Smooth muscle cell (in vitro differentiated cells): ENCODE measurements around the gene GTF3C6. TPM values are rescaled to one million over a fixed set of nuclear protein-coding genes. Genes with fewer than 3 reads are reported as not detected.
"Not testable (repeated sequence)": the region's sequence is repeated elsewhere in the genome, so short reads cannot be mapped to it uniquely, and the experiment has no call there.

Experiments
- DNase-seq: peaks from one replicate; lab custom pipeline; 2025; ENCODE audit not compliant: unreplicated experiment; lab: John Stamatoyannopoulos, UW
- H2AFZ ChIP-seq: fragments of 200-600 bp; sonication (generic); 2 replicates; pipeline ENCODE4 v1.6.0; 2016; ENCODE audit warnings: antibody characterized with exemption, low read depth, mild to moderate bottlenecking
- H3F3A ChIP-seq: fragments of 200-600 bp; sonication (generic); 2 replicates; pipeline ENCODE4 v1.6.0; 2017; ENCODE audit warnings: antibody characterized with exemption, low read depth
- H3K27ac ChIP-seq: fragments of 200-600 bp; sonication (generic); 2 replicates; pipeline ENCODE4 v1.5.1; 2016; ENCODE audit warnings: low read depth, mild to moderate bottlenecking
- H3K27me3 ChIP-seq: fragments of 200-600 bp; sonication (generic); 2 replicates; pipeline ENCODE4 v1.6.1; 2016; ENCODE audit warnings: low read depth, mild to moderate bottlenecking
- H3K36me3 ChIP-seq: fragments of 200-600 bp; sonication (generic); 2 replicates; pipeline ENCODE4 v1.5.1; 2016; ENCODE audit warnings: low read depth
- H3K4me1 ChIP-seq: fragments of 200-600 bp; sonication (generic); 2 replicates; pipeline ENCODE4 v1.5.1; 2016; ENCODE audit warnings: low read depth
- H3K4me2 ChIP-seq: fragments of 200-600 bp; sonication (generic); 2 replicates; pipeline ENCODE4 v1.6.0; 2016; ENCODE audit warnings: mild to moderate bottlenecking
- H3K4me3 ChIP-seq: fragments of 200-600 bp; sonication (generic); 2 replicates; pipeline ENCODE4 v1.5.1; 2016; ENCODE audit warnings: mild to moderate bottlenecking
- H3K79me2 ChIP-seq: fragments of 200-600 bp; sonication (generic); 2 replicates; pipeline ENCODE4 v1.6.0; 2016; ENCODE audit warnings: low read depth, mild to moderate bottlenecking
- H3K9ac ChIP-seq: fragments of 200-600 bp; sonication (generic); 2 replicates; pipeline ENCODE4 v1.6.0; 2016; ENCODE audit warnings: low read depth
- H3K9me3 ChIP-seq: fragments of 200-600 bp; sonication (generic); replicated peaks from 2 replicates; pipeline ENCODE4 v1.5.1; 2016; ENCODE audit warnings: low read depth
- H4K20me1 ChIP-seq: fragments of 200-600 bp; sonication (generic); 2 replicates; pipeline ENCODE4 v1.6.0; 2016; ENCODE audit warnings: low read depth
- CTCF ChIP-seq: fragments of 200-600 bp; sonication (generic); IDR thresholded peaks from 2 replicates; pipeline ENCODE4 v1.5.1; 2017; ENCODE audit warnings: borderline replicate concordance, mild to moderate bottlenecking, antibody characterized with exemption; ENCODE audit not compliant: insufficient read depth, poor library complexity, severe bottlenecking
- WGBS: methylation state at CpG from one replicate; pipeline ENCODE4 v1.1.7; 2016; ENCODE audit warnings: low lambda C conversion rate; 5-methylcytosine and 5-hydroxymethylcytosine counted together
- polyA plus RNA-seq: library from polyadenylated mRNA; unstranded; fragments of >200 nt; fragmentation: Nextera tagmentation; extraction: Ambion mirVana; gene quantifications from 2 replicates; pipeline ENCODE4 v1.2.1, GENCODE V29; 2016
- total RNA-seq: library from RNA; depleted of rRNA; stranded (reverse); fragments of >200 nt; gene quantifications from 2 replicates; pipeline ENCODE4 v1.2.3, GENCODE V29; 2014

Gene GTF3C6
- total and polyA plus RNA-seq, 2 experiments from 2014 or later = 88.5 to 90.2 TPM

- Histone ChIP-seq H2AFZ (no peak overlapping the region), H3K27ac (no peak overlapping the region), H3K79me2 (no peaks in the 10 kb centered on the region), H3K27me3 (no peaks in the 10 kb centered on the region), H3K4me3 (no peak overlapping the region), H4K20me1 (no peaks in the 10 kb centered on the region), H3K4me2 (no peak overlapping the region), H3K9ac (no peak overlapping the region), H3K36me3 (peaks cover 5% of the 10 kb centered on the region), H3K9me3 (no peaks in the 10 kb centered on the region), H3F3A (no peaks in the 10 kb centered on the region), H3K4me1 (no peaks in the 10 kb centered on the region)
- no peak for TF ChIP-seq CTCF
- no peak for DNase-seq
- 94% methylated on average over 2 of the region's 2 CpGs for WGBS
Observed at GRCh38 chr6:111012143-111012452, 53.6 kb downstream of the GTF3C6 start.

GRCh38 chr6:111012520-111012919 lies 54.0 kb downstream of the GTF3C6 start:
- H3K36me3 ChIP-seq, H3K4me2 ChIP-seq, H3F3A ChIP-seq, H3K79me2 ChIP-seq, H3K27ac ChIP-seq, H3K4me3 ChIP-seq, H3K9ac ChIP-seq, H2AFZ ChIP-seq, H4K20me1 ChIP-seq, H3K27me3 ChIP-seq, DNase-seq, H3K9me3 ChIP-seq, H3K4me1 ChIP-seq: not testable (repeated sequence)
- WGBS = 98% methylated on average over 4 of the region's 4 CpGs

DNA sequence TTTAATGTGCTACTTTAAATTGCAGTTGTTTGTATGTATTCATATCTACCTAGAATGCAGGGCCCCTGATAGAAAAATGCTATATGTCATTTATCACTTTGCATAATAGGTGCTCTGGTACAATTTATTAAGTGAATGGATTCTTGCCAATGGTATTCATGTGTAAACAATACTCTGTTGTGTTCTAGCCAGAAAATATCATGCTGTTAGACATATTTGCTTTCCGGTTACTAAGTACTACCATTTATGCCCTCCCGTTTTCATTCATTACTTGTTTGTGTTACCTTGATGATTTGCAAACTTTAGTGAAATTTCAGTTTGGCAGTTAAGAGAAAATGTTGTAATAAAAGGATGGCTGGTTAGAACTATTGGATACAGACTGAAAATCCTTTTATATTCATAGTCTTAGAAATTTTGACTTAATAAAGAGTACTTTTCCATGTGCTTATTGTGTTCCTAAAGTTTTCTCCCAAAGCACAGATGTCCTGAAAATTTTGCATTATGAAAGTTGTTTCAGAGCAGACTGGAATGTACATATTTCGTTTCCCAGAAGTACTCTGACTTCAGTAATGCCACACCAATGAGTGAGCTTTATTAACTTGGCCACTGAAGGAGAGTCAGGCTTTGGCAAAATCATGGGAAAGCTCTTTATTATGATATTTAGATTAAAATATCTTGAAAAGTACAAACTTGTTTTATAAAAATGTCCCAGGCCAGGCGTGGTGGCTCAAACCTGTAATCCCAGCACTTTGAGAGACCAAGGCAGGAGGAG lies 54.8 kb downstream of the GTF3C6 start:
- no peak overlapping the region for H3K27ac ChIP-seq

More for the DNA sequence above, 54.8 kb downstream of the GTF3C6 start:
- Histone ChIP-seq H3K9me3 (no peaks in the 10 kb centered on the region), H3K9ac (no peak overlapping the region), H3K4me3 (no peak overlapping the region), H3K27me3 (no peaks in the 10 kb centered on the region), H3K4me1 (no peaks in the 10 kb centered on the region), H2AFZ (no peak overlapping the region), H3K4me2 (no peak overlapping the region), H3F3A (no peaks in the 10 kb centered on the region), H4K20me1 (no peaks in the 10 kb centered on the region), H3K36me3 (peaks cover 3% of the 10 kb centered on the region), H3K79me2 (no peaks in the 10 kb centered on the region)
- WGBS = 94% methylated on average over 4 of the region's 4 CpGs
- DNase-seq = no peak
- TF ChIP-seq CTCF = no peak
